ENCODE measurements around the gene CADPS2.

GRCh38 chr7:122329145-122329802 is 557.0 kb downstream of the CADPS2 start:
- TF ChIP-seq POLR2A (IDR thresholded peaks at IDR 0.05): no peak
- TF ChIP-seq, protein P1, sequence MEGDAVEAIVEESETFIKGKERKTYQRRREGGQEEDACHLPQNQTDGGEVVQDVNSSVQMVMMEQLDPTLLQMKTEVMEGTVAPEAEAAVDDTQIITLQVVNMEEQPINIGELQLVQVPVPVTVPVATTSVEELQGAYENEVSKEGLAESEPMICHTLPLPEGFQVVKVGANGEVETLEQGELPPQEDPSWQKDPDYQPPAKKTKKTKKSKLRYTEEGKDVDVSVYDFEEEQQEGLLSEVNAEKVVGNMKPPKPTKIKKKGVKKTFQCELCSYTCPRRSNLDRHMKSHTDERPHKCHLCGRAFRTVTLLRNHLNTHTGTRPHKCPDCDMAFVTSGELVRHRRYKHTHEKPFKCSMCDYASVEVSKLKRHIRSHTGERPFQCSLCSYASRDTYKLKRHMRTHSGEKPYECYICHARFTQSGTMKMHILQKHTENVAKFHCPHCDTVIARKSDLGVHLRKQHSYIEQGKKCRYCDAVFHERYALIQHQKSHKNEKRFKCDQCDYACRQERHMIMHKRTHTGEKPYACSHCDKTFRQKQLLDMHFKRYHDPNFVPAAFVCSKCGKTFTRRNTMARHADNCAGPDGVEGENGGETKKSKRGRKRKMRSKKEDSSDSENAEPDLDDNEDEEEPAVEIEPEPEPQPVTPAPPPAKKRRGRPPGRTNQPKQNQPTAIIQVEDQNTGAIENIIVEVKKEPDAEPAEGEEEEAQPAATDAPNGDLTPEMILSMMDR (IDR thresholded peaks at IDR 0.05 in 4 of 5, conservative IDR thresholded peaks at IDR 0.05 in 1 of 5): no peak
